Measurements from ENCODE around the gene ATF3.

DNA sequence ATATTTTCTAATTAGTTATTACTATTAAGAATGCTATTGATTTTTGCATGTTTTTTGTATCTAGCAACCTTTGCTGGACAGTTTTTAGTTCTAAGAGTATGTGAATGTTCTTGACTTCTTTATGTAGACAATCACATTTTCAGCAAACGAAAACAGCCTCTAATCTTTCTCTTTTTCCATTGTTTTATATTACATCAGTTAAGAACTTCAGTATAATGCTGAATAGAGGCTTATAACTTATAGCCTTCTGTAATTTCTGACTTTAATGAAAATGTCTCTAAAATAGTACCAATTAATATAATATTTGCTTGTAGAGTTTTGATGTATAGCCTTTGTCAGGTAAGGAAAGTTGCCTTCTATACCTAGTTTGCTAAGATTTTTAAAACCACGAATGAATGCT lies 33.2 kb upstream of the ATF3 start:
- no peak for TF ChIP-seq POLR2A (IDR thresholded peaks at IDR 0.05; ENCODE audit: borderline replicate concordance, extremely low read depth, insufficient read depth, insufficient read length)
- no peak for TF ChIP-seq POLR2AphosphoS5 (IDR thresholded peaks at IDR 0.05; ENCODE audit: low read depth, low read length)
- TF ChIP-seq CTCF (IDR thresholded peaks at IDR 0.05 in 2 of 3, conservative IDR thresholded peaks at IDR 0.05 in 1 of 3; ENCODE audit: borderline replicate concordance in 1 of 3, insufficient read depth in 1 of 3, low read depth in 2 of 3, low read length in 2 of 3), result no peak
- TF ChIP-seq, protein P1, sequence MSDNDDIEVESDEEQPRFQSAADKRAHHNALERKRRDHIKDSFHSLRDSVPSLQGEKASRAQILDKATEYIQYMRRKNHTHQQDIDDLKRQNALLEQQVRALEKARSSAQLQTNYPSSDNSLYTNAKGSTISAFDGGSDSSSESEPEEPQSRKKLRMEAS (IDR thresholded peaks at IDR 0.05), result no peak
- TF ChIP-seq ZNF274 (IDR thresholded peaks at IDR 0.05; ENCODE audit: low read depth, low read length), result no peak
- no peak for TF ChIP-seq TCF7L2 (IDR thresholded peaks at IDR 0.05; ENCODE audit: borderline replicate concordance, extremely low read depth, insufficient read depth, insufficient read length)
- no peak for TF ChIP-seq EGR1 (IDR thresholded peaks at IDR 0.05; ENCODE audit: low read depth)
- no peak for TF ChIP-seq EZH2 (IDR thresholded peaks at IDR 0.05)
- TF ChIP-seq SP1 (IDR thresholded peaks at IDR 0.05; ENCODE audit: low read depth), result no peak
- TF ChIP-seq EZH2phosphoT487 (IDR thresholded peaks at IDR 0.05; ENCODE audit: borderline replicate concordance), result no peak
- TF ChIP-seq, protein P2, sequence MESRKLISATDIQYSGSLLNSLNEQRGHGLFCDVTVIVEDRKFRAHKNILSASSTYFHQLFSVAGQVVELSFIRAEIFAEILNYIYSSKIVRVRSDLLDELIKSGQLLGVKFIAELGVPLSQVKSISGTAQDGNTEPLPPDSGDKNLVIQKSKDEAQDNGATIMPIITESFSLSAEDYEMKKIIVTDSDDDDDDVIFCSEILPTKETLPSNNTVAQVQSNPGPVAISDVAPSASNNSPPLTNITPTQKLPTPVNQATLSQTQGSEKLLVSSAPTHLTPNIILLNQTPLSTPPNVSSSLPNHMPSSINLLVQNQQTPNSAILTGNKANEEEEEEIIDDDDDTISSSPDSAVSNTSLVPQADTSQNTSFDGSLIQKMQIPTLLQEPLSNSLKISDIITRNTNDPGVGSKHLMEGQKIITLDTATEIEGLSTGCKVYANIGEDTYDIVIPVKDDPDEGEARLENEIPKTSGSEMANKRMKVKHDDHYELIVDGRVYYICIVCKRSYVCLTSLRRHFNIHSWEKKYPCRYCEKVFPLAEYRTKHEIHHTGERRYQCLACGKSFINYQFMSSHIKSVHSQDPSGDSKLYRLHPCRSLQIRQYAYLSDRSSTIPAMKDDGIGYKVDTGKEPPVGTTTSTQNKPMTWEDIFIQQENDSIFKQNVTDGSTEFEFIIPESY (IDR thresholded peaks at IDR 0.05; ENCODE audit: extremely low read depth, insufficient replicate concordance, low read length), result no peak
- no peak for TF ChIP-seq FOSL1 (IDR thresholded peaks at IDR 0.05; ENCODE audit: low read depth)
- TF ChIP-seq REST (IDR thresholded peaks at IDR 0.05; ENCODE audit: low read depth), result no peak
